NCI-H2196 (cell line): Measurements from ENCODE around the gene TAS2R50.
"Not testable (repeated sequence)": the region's sequence is repeated elsewhere in the genome, so short reads cannot be mapped to it uniquely, and the experiment has no call there.

Source experiments
- DNase-seq: peaks from one replicate; lab custom pipeline; 2025; ENCODE audit not compliant: unreplicated experiment; lab: John Stamatoyannopoulos, UW

The TAS2R50 gene

GRCh38 chr12:10986812-10987211 is at the start of gene TAS2R50:
TAS2R50 (minus strand) TSS chr12:10986912; CDS start chr12:10986860, 52 bp downstream.
- no peak for DNase-seq

- DNase-seq: not testable (repeated sequence)
These were observed 47.2 kb upstream of the TAS2R50 start for GRCh38 chr12:11033959-11034358.

GRCh38 chr12:11031307-11031706 is 44.6 kb upstream of the TAS2R50 start, which contains the start of gene TAS2R31:
TAS2R31 (minus strand) TSS chr12:11031407; CDS start chr12:11031335, 72 bp downstream.
- DNase-seq: no peak

- DNase-seq: no peak
These were observed 39.4 kb upstream of the TAS2R50 start for GRCh38 chr12:11026118-11026517.

- DNase-seq: no peak
These were observed 36.7 kb upstream of the TAS2R50 start for GRCh38 chr12:11023387-11023786.

GRCh38 chr12:11022520-11022919 is 35.8 kb upstream of the TAS2R50 start, which contains the start of gene TAS2R19:
TAS2R19 (minus strand) TSS chr12:11022620; CDS start chr12:11022571, 49 bp downstream.
- no peak for DNase-seq

GRCh38 chr12:11016937-11017336 is 30.2 kb upstream of the TAS2R50 start:
- DNase-seq: no peak

GRCh38 chr12:11015775-11016430 is 29.2 kb upstream of the TAS2R50 start:
- no peak for DNase-seq

- no peak for DNase-seq
These were observed 27.5 kb upstream of the TAS2R50 start for GRCh38 chr12:11014234-11014633.

GRCh38 chr12:11007608-11008007 is 20.9 kb upstream of the TAS2R50 start:
- DNase-seq: no peak

GRCh38 chr12:10998204-10998603 is 11.5 kb upstream of the TAS2R50 start, which contains the start of gene TAS2R20:
TAS2R20 (minus strand) TSS chr12:10998304; CDS start chr12:10997875, 429 bp downstream.
- no peak for DNase-seq

- DNase-seq: no peak
These were observed 7.6 kb upstream of the TAS2R50 start for GRCh38 chr12:10994307-10994706.

GRCh38 chr12:10989107-10989506 is 2.4 kb upstream of the TAS2R50 start:
- no peak for DNase-seq

- DNase-seq: no peak
These were observed 4.5 kb downstream of the TAS2R50 start for GRCh38 chr12:10982244-10982643.

GRCh38 chr12:10974965-10975364 is 11.7 kb downstream of the TAS2R50 start:
- DNase-seq: no peak

- no peak for DNase-seq
These were observed 17.8 kb downstream of the TAS2R50 start for GRCh38 chr12:10968765-10969456.

- no peak for DNase-seq
These were observed 19.3 kb downstream of the TAS2R50 start for GRCh38 chr12:10967409-10967808.

GRCh38 chr12:10966314-10966713 is 20.4 kb downstream of the TAS2R50 start:
- DNase-seq: no peak

- no peak for DNase-seq
These were observed 21.2 kb downstream of the TAS2R50 start for GRCh38 chr12:10965476-10965875.

GRCh38 chr12:10960211-10960610 is 26.5 kb downstream of the TAS2R50 start:
- DNase-seq: no peak

- no peak for DNase-seq
These were observed 26.9 kb downstream of the TAS2R50 start for GRCh38 chr12:10959804-10960203.

- DNase-seq: no peak
These were observed 29.0 kb downstream of the TAS2R50 start for GRCh38 chr12:10957741-10958140.
